Fibroblast of peridontal ligament (primary cell): ENCODE results near the gene PRKD2.

ENCODE experiments used
- DNase-seq: peaks from one replicate; pipeline ENCODE4 v3.0.0-alpha.2; 2010; ENCODE audit errors: extremely low read depth

The PRKD2 gene

GRCh38 chr19:46710687-46711086, 6.2 kb downstream of the PRKD2 start:
- no peak for DNase-seq

GRCh38 chr19:46704379-46705076, 12.4 kb downstream of the PRKD2 start:
- DNase-seq = peak; percentile 30

GRCh38 chr19:46700704-46701103, 16.2 kb downstream of the PRKD2 start:
- no peak for DNase-seq

GRCh38 chr19:46698395-46699321, 18.3 kb downstream of the PRKD2 start:
- DNase-seq = no peak

- DNase-seq = peak; percentile 46
Measured at GRCh38 chr19:46697204-46697960, 19.5 kb downstream of the PRKD2 start.

GRCh38 chr19:46696866-46697203, 20.1 kb downstream of the PRKD2 start:
- no peak for DNase-seq

GRCh38 chr19:46696052-46696451, 20.9 kb downstream of the PRKD2 start:
- no peak for DNase-seq

GRCh38 chr19:46693760-46694159, 23.2 kb downstream of the PRKD2 start:
- no peak for DNase-seq

GRCh38 chr19:46692918-46693722, 23.8 kb downstream of the PRKD2 start:
- DNase-seq = no peak

- DNase-seq = no peak
Measured at GRCh38 chr19:46691948-46692347, 25.0 kb downstream of the PRKD2 start.

GRCh38 chr19:46691104-46691503, 25.8 kb downstream of the PRKD2 start:
- DNase-seq = no peak

GRCh38 chr19:46689358-46689757, 27.6 kb downstream of the PRKD2 start:
- DNase-seq = no peak

GRCh38 chr19:46687438-46688145, 29.3 kb downstream of the PRKD2 start:
- DNase-seq = no peak

- DNase-seq = no peak
Measured at GRCh38 chr19:46685189-46685588, 31.7 kb downstream of the PRKD2 start.

- no peak for DNase-seq
Measured at GRCh38 chr19:46678110-46678732, 38.7 kb downstream of the PRKD2 start.

- DNase-seq = no peak
Measured at GRCh38 chr19:46674416-46675178, 42.3 kb downstream of the PRKD2 start.

- no peak for DNase-seq
Measured at GRCh38 chr19:46670813-46671212, 46.1 kb downstream of the PRKD2 start.

- DNase-seq = no peak
Measured at GRCh38 chr19:46668662-46669061, 48.3 kb downstream of the PRKD2 start.

GRCh38 chr19:46665072-46665471, 51.8 kb downstream of the PRKD2 start:
- no peak for DNase-seq
